HEK293 (cell line): ENCODE data around the gene NLGN4Y.

Experiments used
- CTCF ChIA-PET: fragments of 350-600 bp; formaldehyde crosslinking; extraction: SDS; loops from one replicate; lab custom pipeline; 2021; ENCODE audit warnings: antibody characterized with exemption; lab: Yijun Ruan, JAX
- POLR2A ChIA-PET: fragments of 300-600 bp; formaldehyde crosslinking; extraction: SDS; loops from one replicate; lab custom pipeline; 2020; ENCODE audit warnings: antibody characterized with exemption, inconsistent platforms; lab: Yijun Ruan, JAX
- H3K27ac ChIP-seq: fragments of 200-500 bp; sonication (Bioruptor generic); 2 replicates; pipeline ENCODE4 v1.5.1; 2014; ENCODE audit warnings: low read depth, low read length, control low read depth, inconsistent platforms; ENCODE audit errors: extremely low read depth
- H3K36me3 ChIP-seq, 2 experiments: fragments of 200-500 bp in 1 of 2; sonication (Bioruptor generic) in 1 of 2; 1 replicate in 1 of 2; 2 replicates in 1 of 2; pipeline ENCODE4 v1.5.1; 2014 to 2017; ENCODE audit warnings: inconsistent platforms in 2 of 2, low read length in 2 of 2; ENCODE audit not compliant: control insufficient read depth in 2 of 2, insufficient read depth in 1 of 2
- H3K4me1 ChIP-seq: fragments of 200-500 bp; sonication (Bioruptor generic); 2 replicates; pipeline ENCODE4 v1.5.1; 2014; ENCODE audit warnings: mild to moderate bottlenecking, low read length, inconsistent platforms; ENCODE audit not compliant: control insufficient read depth, insufficient read depth
- H3K4me3 ChIP-seq: 2 replicates; pipeline ENCODE4 v1.5.1; 2011; ENCODE audit warnings: low read depth, mild to moderate bottlenecking, control low read depth, low read length, moderate library complexity
- H3K9me3 ChIP-seq: fragments of 200-500 bp; sonication (Bioruptor generic); 2 replicates; pipeline ENCODE4 v1.5.1; 2014; ENCODE audit warnings: low read depth, low read length, inconsistent platforms; ENCODE audit not compliant: control insufficient read depth, insufficient read depth
- HOXC10 ChIP-seq: sonication (generic); formaldehyde crosslinking; IDR thresholded peaks from 2 replicates; pipeline ENCODE4 v1.8.1; 2023; ENCODE audit warnings: mild to moderate bottlenecking, missing genetic modification reagents
- KLF10 ChIP-seq: fragments of 450-650 bp; IDR thresholded peaks from 2 replicates; pipeline ENCODE4 v1.5.1; 2018; ENCODE audit warnings: missing biosample characterization, mild to moderate bottlenecking, missing genetic modification characterization
- KLF17 ChIP-seq: fragments of 450-650 bp; formaldehyde crosslinking; IDR thresholded peaks from 2 replicates; pipeline ENCODE4 v1.5.1; 2016; ENCODE audit warnings: missing biosample characterization, missing genetic modification characterization
- ZBTB8A ChIP-seq: fragments of 450-650 bp; formaldehyde crosslinking; IDR thresholded peaks from 2 replicates; pipeline ENCODE4 v1.5.1; 2016; ENCODE audit warnings: missing biosample characterization, missing genetic modification characterization
- ZNF214 ChIP-seq: fragments of 450-650 bp; formaldehyde crosslinking; IDR thresholded peaks from 2 replicates; pipeline ENCODE4 v1.5.1; 2017; ENCODE audit warnings: missing biosample characterization, mild to moderate bottlenecking, missing genetic modification characterization, borderline replicate concordance
- ZNF221 ChIP-seq: fragments of 450-650 bp; formaldehyde crosslinking; IDR thresholded peaks from 2 replicates; pipeline ENCODE4 v1.5.1; 2017; ENCODE audit warnings: missing biosample characterization, missing genetic modification characterization, borderline replicate concordance
- ZNF423 ChIP-seq: fragments of 450-650 bp; formaldehyde crosslinking; IDR thresholded peaks from 2 replicates; pipeline ENCODE4 v1.5.1; 2016; ENCODE audit warnings: missing biosample characterization, missing genetic modification characterization
- ZNF48 ChIP-seq: fragments of 450-650 bp; formaldehyde crosslinking; IDR thresholded peaks from 2 replicates; pipeline ENCODE4 v1.5.1; 2016; ENCODE audit warnings: missing biosample characterization, missing genetic modification characterization
- ZNF610 ChIP-seq: fragments of 450-650 bp; formaldehyde crosslinking; IDR thresholded peaks from 2 replicates; pipeline ENCODE4 v1.5.1; 2016; ENCODE audit warnings: missing biosample characterization, missing genetic modification characterization, borderline replicate concordance
- ZNF624 ChIP-seq: fragments of 450-650 bp; formaldehyde crosslinking; IDR thresholded peaks from 2 replicates; pipeline ENCODE4 v1.5.1; 2017; ENCODE audit warnings: missing biosample characterization, missing genetic modification characterization
- TF ChIP-seq, protein P1 (sequence below): fragments of 450-650 bp; formaldehyde crosslinking; IDR thresholded peaks from 2 replicates; pipeline ENCODE4 v1.5.1; 2016; ENCODE audit warnings: missing biosample characterization, missing genetic modification characterization
- TF ChIP-seq, protein P2 (sequence below): fragments of 450-650 bp; formaldehyde crosslinking; conservative IDR thresholded peaks from 2 replicates; pipeline ENCODE4 v1.5.1; 2016; ENCODE audit warnings: low read depth, missing biosample characterization, missing genetic modification characterization
- TF ChIP-seq, protein P3 (sequence below): fragments of 450-650 bp; formaldehyde crosslinking; conservative IDR thresholded peaks from 2 replicates; pipeline ENCODE4 v1.5.1; 2016; ENCODE audit warnings: low read depth, missing biosample characterization, missing genetic modification characterization

NLGN4Y gene

GRCh38 chrY:14536703-14537102, 12.4 kb downstream of the NLGN4Y start:
- Histone ChIP-seq H3K4me3 (no peak overlapping the region), H3K9me3 (no peaks in the 10 kb centered on the region), H3K27ac (no peak overlapping the region), H3K4me1 (no peaks in the 10 kb centered on the region), H3K36me3 (no peaks in the 10 kb centered on the region)
- ChIA-PET CTCF (no interaction called here), POLR2A (no interaction called here)
- TF ChIP-seq, protein P1, sequence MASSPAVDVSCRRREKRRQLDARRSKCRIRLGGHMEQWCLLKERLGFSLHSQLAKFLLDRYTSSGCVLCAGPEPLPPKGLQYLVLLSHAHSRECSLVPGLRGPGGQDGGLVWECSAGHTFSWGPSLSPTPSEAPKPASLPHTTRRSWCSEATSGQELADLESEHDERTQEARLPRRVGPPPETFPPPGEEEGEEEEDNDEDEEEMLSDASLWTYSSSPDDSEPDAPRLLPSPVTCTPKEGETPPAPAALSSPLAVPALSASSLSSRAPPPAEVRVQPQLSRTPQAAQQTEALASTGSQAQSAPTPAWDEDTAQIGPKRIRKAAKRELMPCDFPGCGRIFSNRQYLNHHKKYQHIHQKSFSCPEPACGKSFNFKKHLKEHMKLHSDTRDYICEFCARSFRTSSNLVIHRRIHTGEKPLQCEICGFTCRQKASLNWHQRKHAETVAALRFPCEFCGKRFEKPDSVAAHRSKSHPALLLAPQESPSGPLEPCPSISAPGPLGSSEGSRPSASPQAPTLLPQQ, result no peak
- TF ChIP-seq ZBTB8A (tag by site-specific recombination) (no peak), ZNF624 (tag by site-specific recombination) (no peak), KLF10 (tag by site-specific recombination) (no peak), ZNF423 (tag by site-specific recombination) (no peak)

GRCh38 chrY:14543506-14543905, 19.2 kb downstream of the NLGN4Y start:
- Histone ChIP-seq H3K27ac (no peak overlapping the region), H3K4me3 (no peak overlapping the region), H3K36me3 (no peaks in the 10 kb centered on the region), H3K9me3 (no peaks in the 10 kb centered on the region), H3K4me1 (no peaks in the 10 kb centered on the region)
- POLR2A ChIA-PET, result no interaction called here
- TF ChIP-seq ZNF214 (tag by site-specific recombination) (no peak), ZNF48 (tag by site-specific recombination) (no peak), HOXC10 (CRISPR knock-in tag) (no peak), ZNF610 (tag by site-specific recombination) (no peak), KLF17 (tag by site-specific recombination) (no peak), ZNF221 (tag by site-specific recombination) (no peak)
- TF ChIP-seq, protein P2, sequence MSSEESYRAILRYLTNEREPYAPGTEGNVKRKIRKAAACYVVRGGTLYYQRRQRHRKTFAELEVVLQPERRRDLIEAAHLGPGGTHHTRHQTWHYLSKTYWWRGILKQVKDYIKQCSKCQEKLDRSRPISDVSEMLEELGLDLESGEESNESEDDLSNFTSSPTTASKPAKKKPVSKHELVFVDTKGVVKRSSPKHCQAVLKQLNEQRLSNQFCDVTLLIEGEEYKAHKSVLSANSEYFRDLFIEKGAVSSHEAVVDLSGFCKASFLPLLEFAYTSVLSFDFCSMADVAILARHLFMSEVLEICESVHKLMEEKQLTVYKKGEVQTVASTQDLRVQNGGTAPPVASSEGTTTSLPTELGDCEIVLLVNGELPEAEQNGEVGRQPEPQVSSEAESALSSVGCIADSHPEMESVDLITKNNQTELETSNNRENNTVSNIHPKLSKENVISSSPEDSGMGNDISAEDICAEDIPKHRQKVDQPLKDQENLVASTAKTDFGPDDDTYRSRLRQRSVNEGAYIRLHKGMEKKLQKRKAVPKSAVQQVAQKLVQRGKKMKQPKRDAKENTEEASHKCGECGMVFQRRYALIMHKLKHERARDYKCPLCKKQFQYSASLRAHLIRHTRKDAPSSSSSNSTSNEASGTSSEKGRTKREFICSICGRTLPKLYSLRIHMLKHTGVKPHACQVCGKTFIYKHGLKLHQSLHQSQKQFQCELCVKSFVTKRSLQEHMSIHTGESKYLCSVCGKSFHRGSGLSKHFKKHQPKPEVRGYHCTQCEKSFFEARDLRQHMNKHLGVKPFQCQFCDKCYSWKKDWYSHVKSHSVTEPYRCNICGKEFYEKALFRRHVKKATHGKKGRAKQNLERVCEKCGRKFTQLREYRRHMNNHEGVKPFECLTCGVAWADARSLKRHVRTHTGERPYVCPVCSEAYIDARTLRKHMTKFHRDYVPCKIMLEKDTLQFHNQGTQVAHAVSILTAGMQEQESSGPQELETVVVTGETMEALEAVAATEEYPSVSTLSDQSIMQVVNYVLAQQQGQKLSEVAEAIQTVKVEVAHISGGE (tag by site-specific recombination), result no peak
- TF ChIP-seq, protein P3, sequence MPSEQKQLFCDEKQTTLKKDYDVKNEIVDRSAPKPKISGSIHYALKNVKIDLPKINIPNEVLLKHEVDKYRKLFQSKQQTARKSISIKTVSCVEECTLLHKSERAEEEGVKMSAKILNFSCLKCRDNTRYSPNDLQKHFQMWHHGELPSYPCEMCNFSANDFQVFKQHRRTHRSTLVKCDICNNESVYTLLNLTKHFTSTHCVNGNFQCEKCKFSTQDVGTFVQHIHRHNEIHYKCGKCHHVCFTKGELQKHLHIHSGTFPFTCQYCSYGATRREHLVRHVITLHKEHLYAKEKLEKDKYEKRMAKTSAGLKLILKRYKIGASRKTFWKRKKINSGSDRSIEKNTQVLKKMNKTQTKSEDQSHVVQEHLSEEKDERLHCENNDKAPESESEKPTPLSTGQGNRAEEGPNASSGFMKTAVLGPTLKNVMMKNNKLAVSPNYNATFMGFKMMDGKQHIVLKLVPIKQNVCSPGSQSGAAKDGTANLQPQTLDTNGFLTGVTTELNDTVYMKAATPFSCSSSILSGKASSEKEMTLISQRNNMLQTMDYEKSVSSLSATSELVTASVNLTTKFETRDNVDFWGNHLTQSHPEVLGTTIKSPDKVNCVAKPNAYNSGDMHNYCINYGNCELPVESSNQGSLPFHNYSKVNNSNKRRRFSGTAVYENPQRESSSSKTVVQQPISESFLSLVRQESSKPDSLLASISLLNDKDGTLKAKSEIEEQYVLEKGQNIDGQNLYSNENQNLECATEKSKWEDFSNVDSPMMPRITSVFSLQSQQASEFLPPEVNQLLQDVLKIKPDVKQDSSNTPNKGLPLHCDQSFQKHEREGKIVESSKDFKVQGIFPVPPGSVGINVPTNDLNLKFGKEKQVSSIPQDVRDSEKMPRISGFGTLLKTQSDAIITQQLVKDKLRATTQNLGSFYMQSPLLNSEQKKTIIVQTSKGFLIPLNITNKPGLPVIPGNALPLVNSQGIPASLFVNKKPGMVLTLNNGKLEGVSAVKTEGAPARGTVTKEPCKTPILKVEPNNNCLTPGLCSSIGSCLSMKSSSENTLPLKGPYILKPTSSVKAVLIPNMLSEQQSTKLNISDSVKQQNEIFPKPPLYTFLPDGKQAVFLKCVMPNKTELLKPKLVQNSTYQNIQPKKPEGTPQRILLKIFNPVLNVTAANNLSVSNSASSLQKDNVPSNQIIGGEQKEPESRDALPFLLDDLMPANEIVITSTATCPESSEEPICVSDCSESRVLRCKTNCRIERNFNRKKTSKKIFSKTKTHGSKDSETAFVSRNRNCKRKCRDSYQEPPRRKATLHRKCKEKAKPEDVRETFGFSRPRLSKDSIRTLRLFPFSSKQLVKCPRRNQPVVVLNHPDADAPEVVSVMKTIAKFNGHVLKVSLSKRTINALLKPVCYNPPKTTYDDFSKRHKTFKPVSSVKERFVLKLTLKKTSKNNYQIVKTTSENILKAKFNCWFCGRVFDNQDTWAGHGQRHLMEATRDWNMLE, result no peak
- CTCF ChIA-PET, result no interaction called here
